Psoas muscle (tissue), 8 donors: Measurements from ENCODE around the gene CRTC3. TPM values are rescaled to one million over a fixed set of nuclear protein-coding genes. Genes with fewer than 3 reads are reported as not detected.

ENCODE experiments used
- ATAC-seq, 4 donors: fragments of 200-7000 bp; cut with Tn5 transposase; one replicate each; pipeline ENCODE4 v1.9.1; 2020; ENCODE audit warnings: moderate library complexity in 3 of 4, mild to moderate bottlenecking in 2 of 4
- DNase-seq, 2 donors: peaks; one replicate each; pipeline ENCODE4 v3.0.0-alpha.2; 2020
- H3K27ac ChIP-seq: fragments of 200-600 bp; one replicate; pipeline ENCODE4 v1.8.0; 2022
- H3K27me3 ChIP-seq, 3 donors: fragments of 200-600 bp in 1 of 3; one replicate each; pipeline versions ENCODE4 v1.6.1 to v1.8.0; 2013 to 2022; ENCODE audit warnings: low read length in 2 of 3, mild to moderate bottlenecking in 2 of 3, moderate library complexity in 1 of 3; ENCODE audit not compliant: insufficient read depth in 3 of 3
- H3K36me3 ChIP-seq, 2 donors: fragments of 200-600 bp in 1 of 2; one replicate each; pipeline versions ENCODE4 v1.6.1 to v1.8.0; 2013 to 2022; ENCODE audit warnings: low read depth in 1 of 2, mild to moderate bottlenecking in 1 of 2, moderate library complexity in 1 of 2; ENCODE audit not compliant: insufficient read depth in 1 of 2
- H3K4me1 ChIP-seq: fragments of 200-600 bp; one replicate; pipeline ENCODE4 v1.8.0; 2022
- H3K4me3 ChIP-seq: fragments of 200-600 bp; one replicate; pipeline ENCODE4 v1.8.0; 2022; ENCODE audit warnings: mild to moderate bottlenecking
- H3K9me3 ChIP-seq: fragments of 200-600 bp; one replicate; pipeline ENCODE4 v1.8.0; 2022
- CTCF ChIP-seq: fragments of 200-600 bp; IDR thresholded peaks from one replicate; pipeline ENCODE4 v1.8.0; 2022; ENCODE audit warnings: antibody characterized with exemption
- WGBS, 3 donors: extraction: QIAGEN DNeasy Blood & Tissue Kit; methylation state at CpG; one replicate each; pipeline versions ENCODE4 v1.1.6 to v1.1.7; 2013; 5-methylcytosine and 5-hydroxymethylcytosine counted together
- intact Hi-C, 2 donors: fragments of 100-400 bp; cut with DNase I; formaldehyde crosslinking; loops; one replicate each; pipeline versions ENCODE4 v1.11.0 to v1.14.2; 2022
- polyA plus RNA-seq, 3 donors: library from polyadenylated mRNA; stranded (reverse); fragments of 200-250 nt; gene quantifications; one replicate each; pipeline ENCODE4 v1.2.3, GENCODE V29; 2013
- total RNA-seq, 4 donors: library from RNA; stranded (reverse); fragmentation: NEBNext Ultra II Directional in 2 of 4; extraction: Animal tissue kit (Norgen Biotek cat#: 25700) in 2 of 4; gene quantifications; one replicate each; pipeline versions ENCODE4 v1.2.1 to v1.2.4, GENCODE V29; 2021 to 2023
- donor health status: healthy with polysubstance abuse.
- donor health status: DM: no; HTN: no; CAD: no; lungs with moderate emphysema.
- donor health status: Bipolar disorder and iron deficiency.
- donor health status: healthy.
- donor health status: DM: yes; HTN: yes; CAD: no.
- donor health status: DM: no; HTN: no; CAD: no.
- donor health status: DM: no; HTN: no; CAD: no.
- donor health status: DM: yes; HTN: yes; CAD: no.

The CRTC3 gene
- total and polyA plus RNA-seq, 7 donors, result 6.9 to 30.8 (median 15.3) TPM

- H3K4me1 ChIP-seq, result no peaks in the 10 kb centered on the region
- no peak overlapping the region for H3K4me3 ChIP-seq
- 44 to 60% (median 57%) methylated on average over 3 of the region's 3 CpGs for WGBS, 3 donors
- TF ChIP-seq CTCF, result no peak
- intact Hi-C loops, result no loop called here
- H3K27ac ChIP-seq, result no peak overlapping the region
- H3K9me3 ChIP-seq, result no peaks in the 10 kb centered on the region
- H3K27me3 ChIP-seq, result no peaks in the 10 kb centered on the region
- DNase-seq (no peak), ATAC-seq (no peak)
- H3K36me3 ChIP-seq, result no peaks in the 10 kb centered on the region
Measured at GRCh38 chr15:90674476-90674875, 144.8 kb downstream of the CRTC3 start.

GRCh38 chr15:90675464-90675863 lies 145.7 kb downstream of the CRTC3 start:
- intact Hi-C loops, result no loop called here
- 88 to 95% (median 89%) methylated on average over 5 of the region's 5 CpGs for WGBS, 3 donors
- TF ChIP-seq CTCF, result no peak

GRCh38 chr15:90677807-90678790 lies 148.4 kb downstream of the CRTC3 start:
- DNase-seq (no peak), ATAC-seq (no peak)
- Histone ChIP-seq H3K27me3 (no peaks in the 10 kb centered on the region), H3K4me3 (no peak overlapping the region), H3K4me1 (no peaks in the 10 kb centered on the region), H3K9me3 (no peaks in the 10 kb centered on the region), H3K36me3 (no peaks in the 10 kb centered on the region), H3K27ac (no peak overlapping the region)
- no peak for TF ChIP-seq CTCF
- intact Hi-C loops, result no loop called here
- 87 to 90% (median 88%) methylated on average over 11 to 12 of the region's 12 CpGs for WGBS, 3 donors

More at GRCh38 chr15:90675464-90675863, 145.7 kb downstream of the CRTC3 start:
- Histone ChIP-seq H3K36me3 (no peaks in the 10 kb centered on the region), H3K4me3 (no peak overlapping the region), H3K4me1 (no peaks in the 10 kb centered on the region), H3K9me3 (no peaks in the 10 kb centered on the region), H3K27me3 (no peaks in the 10 kb centered on the region), H3K27ac (no peak overlapping the region)
- ATAC-seq, result no peak
- no peak for DNase-seq

- WGBS, 3 donors, result 63 to 73% (median 73%) methylated on average over 3 of the region's 3 CpGs
- Histone ChIP-seq H3K27ac (peak overlapping the region; percentile 10), H3K27me3 (no peaks in the 10 kb centered on the region), H3K36me3 (no peaks in the 10 kb centered on the region), H3K4me3 (no peak overlapping the region), H3K4me1 (no peaks in the 10 kb centered on the region), H3K9me3 (no peaks in the 10 kb centered on the region)
- intact Hi-C loops, result no loop called here
- TF ChIP-seq CTCF, result no peak
- peak in 1 of 4 donors; percentile 30 for ATAC-seq
- DNase-seq, result peak in 1 of 2 donors; percentile 50
Measured at GRCh38 chr15:90679959-90680358, 150.2 kb downstream of the CRTC3 start.
